ENCODE measurements around the gene LIF.

GRCh38 chr22:30289141-30289979 lies 42.8 kb upstream of the LIF start, which contains the start of gene CASTOR1:
- no peak for TF ChIP-seq CTCF (IDR thresholded peaks at IDR 0.05; ENCODE audit: insufficient read depth, low read length, poor library complexity, severe bottlenecking)
- no peak for TF ChIP-seq EZH2phosphoT487 (conservative IDR thresholded peaks at IDR 0.05; ENCODE audit: low read length)
